ENCODE data around the gene CLEC4D. TPM values are rescaled to one million over a fixed set of nuclear protein-coding genes. Genes with fewer than 3 reads are reported as not detected.
"Not testable (repeated sequence)": the region's sequence is repeated elsewhere in the genome, so short reads cannot be mapped to it uniquely, and the experiment has no call there.

Gene CLEC4D
- polyA plus RNA-seq, 3 donors from 2014 or later, result not detected

GRCh38 chr12:8548192-8548591, 34.9 kb downstream of the CLEC4D start:
- peaks cover 0 to 9% (median 0%) of the 10 kb centered on the region in 3 donors for H3K27me3 Mint-ChIP-seq (ENCODE audit: low read depth in 3 of 3)
- H3K4me3 Mint-ChIP-seq, result no peak overlapping the region
- H3K9me3 Mint-ChIP-seq, result no peaks in the 10 kb centered on the region
- H3K27ac Mint-ChIP-seq, result no peak overlapping the region
- no peak for DNase-seq
- no peaks in the 10 kb centered on the region for H3K4me1 Mint-ChIP-seq
- H3K36me3 Mint-ChIP-seq, result no peaks in the 10 kb centered on the region

DNA sequence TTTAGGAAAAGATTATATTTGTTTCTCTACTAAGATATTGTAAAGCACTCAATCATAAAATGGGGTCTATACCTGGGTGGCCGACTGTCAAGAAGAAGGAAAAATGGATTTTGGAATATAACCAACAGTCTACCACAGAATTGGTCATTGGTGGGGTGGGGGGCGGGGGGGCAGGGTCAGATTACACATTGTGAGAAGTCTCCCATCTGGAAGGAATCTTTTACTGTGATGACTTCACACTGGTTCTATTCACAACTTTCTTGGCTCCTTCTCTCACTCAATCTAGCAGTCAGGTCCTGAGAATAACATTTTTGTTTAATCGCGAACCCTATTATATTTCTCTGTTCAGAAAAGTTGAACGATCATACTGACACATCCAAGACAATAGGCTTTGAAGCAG, 36.1 kb downstream of the CLEC4D start:
- H3K27me3 Mint-ChIP-seq (ENCODE audit: low read depth in 3 of 3), result peaks cover 0 to 12% (median 0%) of the 10 kb centered on the region in 3 donors
- no peak for DNase-seq
- H3K4me1 Mint-ChIP-seq, result no peaks in the 10 kb centered on the region
- no peaks in the 10 kb centered on the region for H3K36me3 Mint-ChIP-seq
- H3K27ac Mint-ChIP-seq, result no peak overlapping the region
- no peaks in the 10 kb centered on the region for H3K9me3 Mint-ChIP-seq
- H3K4me3 Mint-ChIP-seq, result no peak overlapping the region

DNA sequence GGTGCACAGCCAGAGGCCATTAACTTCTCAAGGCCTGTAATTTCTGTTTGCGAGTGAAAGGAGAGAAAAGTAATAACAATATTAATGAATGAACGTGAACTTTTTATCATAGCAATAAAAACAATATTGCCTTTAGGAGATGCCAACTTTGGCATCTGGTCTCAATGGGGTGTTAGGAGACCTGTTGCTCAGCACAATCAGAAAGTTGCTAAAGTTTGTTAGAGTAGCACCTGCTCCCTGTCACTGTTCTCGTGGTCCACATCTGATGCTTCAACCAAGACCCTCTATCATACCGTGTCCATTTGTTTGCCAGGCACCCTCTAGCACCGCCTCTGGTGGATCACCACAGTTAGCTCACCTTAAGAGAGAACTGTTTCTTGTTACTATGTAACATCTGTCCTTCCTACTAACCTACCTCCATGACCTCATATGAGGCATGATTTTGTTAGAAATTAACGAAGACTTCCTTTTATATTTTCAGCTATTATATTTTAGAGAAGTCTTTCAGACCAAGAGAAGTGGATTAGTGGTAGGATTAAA, 39.9 kb downstream of the CLEC4D start:
- no peak overlapping the region for H3K27ac Mint-ChIP-seq
- peaks cover 0 to 9% (median 2%) of the 10 kb centered on the region in 3 donors for H3K27me3 Mint-ChIP-seq (ENCODE audit: low read depth in 3 of 3)
- DNase-seq, result no peak
- no peaks in the 10 kb centered on the region for H3K36me3 Mint-ChIP-seq
- no peaks in the 10 kb centered on the region for H3K4me1 Mint-ChIP-seq
- H3K4me3 Mint-ChIP-seq, result no peak overlapping the region
- H3K9me3 Mint-ChIP-seq, result peaks cover 0 to 2% (median 0%) of the 10 kb centered on the region in 6 donors

DNA sequence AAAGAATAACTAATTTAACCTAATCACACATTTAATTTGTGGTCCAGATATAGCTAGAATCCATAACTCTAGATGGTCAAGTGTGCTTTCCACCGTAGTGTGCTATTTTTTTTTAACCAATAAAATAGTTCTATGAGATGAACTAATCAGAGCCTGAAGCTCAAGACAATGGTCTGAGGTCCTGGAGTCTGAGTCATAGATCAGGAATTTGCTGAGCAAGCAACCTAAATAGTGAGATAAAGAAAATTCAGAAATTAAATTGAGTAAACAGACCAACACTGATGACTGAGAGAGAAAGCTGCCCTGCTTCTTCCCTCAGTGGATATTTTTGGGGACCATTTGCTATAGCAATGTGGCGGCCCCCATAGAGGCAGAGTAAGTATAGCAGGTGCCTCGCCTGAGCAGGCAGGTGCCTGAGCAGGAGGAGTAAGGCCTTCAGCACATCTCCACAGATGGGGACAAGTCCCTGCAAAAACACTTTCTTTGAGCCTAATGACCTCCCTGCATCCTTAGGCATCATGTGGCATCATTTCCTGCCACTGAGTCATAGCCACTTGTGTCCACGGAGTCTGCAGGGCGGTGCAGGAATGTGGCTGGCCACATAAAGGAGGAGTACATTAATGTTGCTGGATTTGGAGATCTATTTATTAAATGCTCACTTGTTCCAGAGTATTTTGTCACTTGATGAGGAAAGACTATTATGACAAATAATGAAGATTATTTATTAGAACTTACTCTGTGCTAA, 41.3 kb downstream of the CLEC4D start:
- DNase-seq, result no peak
- Mint-ChIP-seq H3K4me1 (no peaks in the 10 kb centered on the region), H3K4me3 (no peak overlapping the region), H3K36me3 (no peaks in the 10 kb centered on the region), H3K9me3 (peaks cover 0 to 2% (median 0%) of the 10 kb centered on the region in 6 donors), H3K27ac (no peak overlapping the region), H3K27me3 (ENCODE audit: low read depth in 3 of 3) (peaks cover 0 to 5% (median 2%) of the 10 kb centered on the region in 3 donors)

- no peak for DNase-seq
- Mint-ChIP-seq H3K4me1 (no peaks in the 10 kb centered on the region), H3K27ac (no peak overlapping the region), H3K36me3 (no peaks in the 10 kb centered on the region), H3K9me3 (peaks cover 0 to 3% (median 0%) of the 10 kb centered on the region in 6 donors), H3K27me3 (ENCODE audit: low read depth in 3 of 3) (peaks cover 0 to 8% (median 4%) of the 10 kb centered on the region in 3 donors), H3K4me3 (no peak overlapping the region)
Observed at GRCh38 chr12:8556531-8557097, 43.3 kb downstream of the CLEC4D start.

GRCh38 chr12:8559676-8560075, 46.4 kb downstream of the CLEC4D start:
- no peak overlapping the region for H3K27ac Mint-ChIP-seq
- peaks cover 4 to 13% (median 6%) of the 10 kb centered on the region in 3 donors for H3K27me3 Mint-ChIP-seq (ENCODE audit: low read depth in 3 of 3)
- no peaks in the 10 kb centered on the region for H3K4me1 Mint-ChIP-seq
- no peak overlapping the region for H3K4me3 Mint-ChIP-seq
- peaks cover 0 to 3% (median 0%) of the 10 kb centered on the region in 3 donors for H3K36me3 Mint-ChIP-seq
- DNase-seq, result no peak
- H3K9me3 Mint-ChIP-seq, result peaks cover 0 to 7% (median 1%) of the 10 kb centered on the region in 6 donors

- Mint-ChIP-seq H3K9me3 (peaks cover 0 to 7% (median 1%) of the 10 kb centered on the region in 6 donors), H3K27me3 (ENCODE audit: low read depth in 3 of 3) (peaks cover 4 to 13% (median 4%) of the 10 kb centered on the region in 3 donors), H3K27ac (no peak overlapping the region), H3K4me3 (no peak overlapping the region), H3K36me3 (peaks cover 0 to 3% (median 0%) of the 10 kb centered on the region in 3 donors), H3K4me1 (no peaks in the 10 kb centered on the region)
- no peak for DNase-seq
Observed at GRCh38 chr12:8561011-8561410, 47.7 kb downstream of the CLEC4D start.

DNA sequence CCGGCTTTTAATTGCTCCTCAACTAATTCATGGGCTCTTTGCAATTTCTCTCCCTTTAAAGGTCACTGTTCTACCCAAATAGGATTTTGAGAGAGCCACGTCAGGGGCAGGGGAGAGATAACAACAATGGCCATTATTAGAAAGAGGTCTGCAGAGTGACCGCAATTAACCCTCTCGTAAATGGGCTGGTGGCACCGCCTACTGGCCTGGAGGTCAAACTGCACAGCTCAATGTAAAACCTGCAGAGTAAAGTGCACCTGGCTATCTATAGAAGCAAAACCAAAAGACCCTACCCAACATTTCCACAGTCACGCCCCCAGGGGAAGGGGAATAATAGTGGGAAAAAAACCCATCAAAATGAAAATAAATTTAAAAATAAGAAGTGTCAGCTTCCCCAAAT, 49.0 kb downstream of the CLEC4D start:
- Mint-ChIP-seq H3K4me3 (no peak overlapping the region), H3K9me3 (peaks cover 0 to 6% (median 1%) of the 10 kb centered on the region in 6 donors), H3K27ac (no peak overlapping the region), H3K27me3 (ENCODE audit: low read depth in 3 of 3) (peaks cover 4 to 12% (median 4%) of the 10 kb centered on the region in 3 donors), H3K36me3 (peaks cover 0 to 3% (median 0%) of the 10 kb centered on the region in 3 donors), H3K4me1 (no peaks in the 10 kb centered on the region)
- DNase-seq, result no peak

DNA sequence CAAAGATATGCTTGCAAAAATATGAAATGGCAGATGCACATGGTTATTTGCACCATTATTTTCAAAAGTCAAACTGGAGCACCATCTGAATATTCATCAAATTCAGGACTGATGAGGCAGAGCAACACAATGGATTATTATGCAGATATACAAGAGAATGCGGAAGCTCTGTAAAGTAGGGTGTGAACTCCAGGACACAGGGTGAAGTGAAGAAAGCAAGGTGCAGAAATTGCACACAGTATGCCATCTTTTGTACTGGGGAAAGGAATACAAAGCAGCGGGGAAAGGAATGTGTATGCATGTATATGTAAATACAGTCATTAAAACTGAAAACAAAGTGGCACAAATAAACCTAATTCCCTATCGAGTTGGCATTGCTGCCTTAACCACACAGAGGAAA, 50.1 kb downstream of the CLEC4D start:
- Mint-ChIP-seq H3K4me1 (no peaks in the 10 kb centered on the region), H3K27ac (no peak overlapping the region), H3K9me3 (peaks cover 0 to 6% (median 1%) of the 10 kb centered on the region in 6 donors), H3K4me3 (no peak overlapping the region), H3K27me3 (ENCODE audit: low read depth in 3 of 3) (peaks cover 4 to 15% (median 4%) of the 10 kb centered on the region in 3 donors), H3K36me3 (peaks cover 0 to 3% (median 0%) of the 10 kb centered on the region in 3 donors)
- DNase-seq, result no peak

GRCh38 chr12:8564656-8565055, 51.4 kb downstream of the CLEC4D start:
- peaks cover 0 to 3% (median 0%) of the 10 kb centered on the region in 3 donors for H3K36me3 Mint-ChIP-seq
- H3K4me3 Mint-ChIP-seq, result no peak overlapping the region
- H3K27ac Mint-ChIP-seq, result no peak overlapping the region
- no peak for DNase-seq
- peaks cover 0 to 6% (median 1%) of the 10 kb centered on the region in 6 donors for H3K9me3 Mint-ChIP-seq
- no peaks in the 10 kb centered on the region for H3K4me1 Mint-ChIP-seq
- peaks cover 4 to 15% (median 4%) of the 10 kb centered on the region in 3 donors for H3K27me3 Mint-ChIP-seq (ENCODE audit: low read depth in 3 of 3)

- not testable (repeated sequence) for H3K4me1 Mint-ChIP-seq, H3K4me3 Mint-ChIP-seq
Observed at GRCh38 chr12:8566052-8566451, 52.7 kb downstream of the CLEC4D start.

GRCh38 chr12:8566525-8566924, 53.2 kb downstream of the CLEC4D start:
- Mint-ChIP-seq H3K27ac (no peak overlapping the region), H3K9me3 (peaks cover 0 to 6% (median 1%) of the 10 kb centered on the region in 6 donors), H3K36me3 (peaks cover 0 to 3% (median 0%) of the 10 kb centered on the region in 3 donors), H3K4me1 (no peaks in the 10 kb centered on the region), H3K4me3 (no peak overlapping the region), H3K27me3 (ENCODE audit: low read depth in 3 of 3) (peaks cover 2 to 12% (median 4%) of the 10 kb centered on the region in 3 donors)
- no peak for DNase-seq

More at GRCh38 chr12:8566052-8566451, 52.7 kb downstream of the CLEC4D start:
- not testable (repeated sequence) for DNase-seq, H3K9me3 Mint-ChIP-seq, H3K27ac Mint-ChIP-seq, H3K36me3 Mint-ChIP-seq
- peaks cover 2 to 12% (median 4%) of the 10 kb centered on the region in 3 donors for H3K27me3 Mint-ChIP-seq (ENCODE audit: low read depth in 3 of 3)

Measured in immature natural killer cell (primary cell).